ENCODE measurements around the gene SOX10. TPM values are rescaled to one million over a fixed set of nuclear protein-coding genes. Genes with fewer than 3 reads are reported as not detected.

The SOX10 gene
- total and polyA plus RNA-seq, 12 donors = 0.11 to 3.8 (median 1.1) TPM

DNA sequence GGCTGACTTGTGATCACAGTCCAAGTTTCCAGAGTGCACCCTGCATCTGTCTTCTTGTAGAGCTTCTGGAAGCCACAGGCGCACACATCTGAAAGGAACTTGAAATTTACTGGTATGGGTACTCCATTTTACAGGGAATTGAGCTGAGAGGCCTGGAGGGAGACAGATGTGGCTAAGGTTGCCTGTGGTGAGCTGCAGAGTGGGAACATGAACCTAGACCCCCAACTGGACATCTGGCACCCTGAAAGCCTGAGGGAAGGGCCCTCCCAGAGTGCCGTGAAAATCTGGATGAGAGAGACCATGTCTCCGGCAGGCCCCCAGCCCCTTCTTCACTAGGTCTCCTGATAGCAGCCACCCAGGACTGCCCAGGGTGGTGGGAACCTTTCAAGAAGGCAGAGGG lies 22.6 kb upstream of the SOX10 start:
- intact Hi-C loops (cut with DNase I) = no loop called here

DNA sequence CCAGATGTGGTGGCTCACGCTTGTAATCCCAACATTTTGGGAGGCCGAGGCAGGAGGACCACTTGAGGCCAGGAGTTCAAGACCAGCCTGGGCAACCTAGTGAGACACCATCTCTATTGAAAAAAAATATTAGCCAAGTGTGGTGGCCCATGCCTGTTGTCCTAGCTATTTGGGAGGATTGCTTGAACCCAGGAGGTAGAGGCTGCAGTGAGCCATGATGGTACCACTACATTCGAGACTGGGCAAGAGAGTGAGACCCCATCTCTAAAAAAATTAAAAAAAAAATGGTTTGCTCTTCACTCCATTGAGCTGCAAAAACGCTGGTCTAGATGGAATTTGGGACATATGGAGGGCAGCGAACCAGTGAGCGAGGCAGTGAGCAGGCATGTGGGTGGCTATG lies 21.6 kb upstream of the SOX10 start:
- Histone ChIP-seq H3K4me1 (no peaks in the 10 kb centered on the region), H3K36me3 (no peaks in the 10 kb centered on the region), H3K4me3 (no peak overlapping the region), H3K27me3 (no peaks in the 10 kb centered on the region), H3K27ac (no peak overlapping the region), H3K9me3 (no peaks in the 10 kb centered on the region)
- no peak for DNase-seq
- TF ChIP-seq, protein P1, sequence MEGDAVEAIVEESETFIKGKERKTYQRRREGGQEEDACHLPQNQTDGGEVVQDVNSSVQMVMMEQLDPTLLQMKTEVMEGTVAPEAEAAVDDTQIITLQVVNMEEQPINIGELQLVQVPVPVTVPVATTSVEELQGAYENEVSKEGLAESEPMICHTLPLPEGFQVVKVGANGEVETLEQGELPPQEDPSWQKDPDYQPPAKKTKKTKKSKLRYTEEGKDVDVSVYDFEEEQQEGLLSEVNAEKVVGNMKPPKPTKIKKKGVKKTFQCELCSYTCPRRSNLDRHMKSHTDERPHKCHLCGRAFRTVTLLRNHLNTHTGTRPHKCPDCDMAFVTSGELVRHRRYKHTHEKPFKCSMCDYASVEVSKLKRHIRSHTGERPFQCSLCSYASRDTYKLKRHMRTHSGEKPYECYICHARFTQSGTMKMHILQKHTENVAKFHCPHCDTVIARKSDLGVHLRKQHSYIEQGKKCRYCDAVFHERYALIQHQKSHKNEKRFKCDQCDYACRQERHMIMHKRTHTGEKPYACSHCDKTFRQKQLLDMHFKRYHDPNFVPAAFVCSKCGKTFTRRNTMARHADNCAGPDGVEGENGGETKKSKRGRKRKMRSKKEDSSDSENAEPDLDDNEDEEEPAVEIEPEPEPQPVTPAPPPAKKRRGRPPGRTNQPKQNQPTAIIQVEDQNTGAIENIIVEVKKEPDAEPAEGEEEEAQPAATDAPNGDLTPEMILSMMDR (IDR thresholded peaks at IDR 0.05) = no peak
- intact Hi-C loops (cut with DNase I) = no loop called here
- 91 to 92% methylated on average over 6 of the region's 6 CpGs for WGBS, 2 donors
- ATAC-seq = no peak

More for the DNA sequence above, 22.6 kb upstream of the SOX10 start:
- DNase-seq = no peak
- peak in 1 of 8 donors; percentile 17 for ATAC-seq
- Histone ChIP-seq H3K27ac (no peak overlapping the region), H3K36me3 (no peaks in the 10 kb centered on the region), H3K4me1 (no peaks in the 10 kb centered on the region), H3K4me3 (no peak overlapping the region), H3K9me3 (no peaks in the 10 kb centered on the region), H3K27me3 (no peaks in the 10 kb centered on the region)
- 90 to 93% methylated on average over 3 of the region's 3 CpGs for WGBS, 2 donors
- TF ChIP-seq, protein P1 (IDR thresholded peaks at IDR 0.05) = no peak

DNA sequence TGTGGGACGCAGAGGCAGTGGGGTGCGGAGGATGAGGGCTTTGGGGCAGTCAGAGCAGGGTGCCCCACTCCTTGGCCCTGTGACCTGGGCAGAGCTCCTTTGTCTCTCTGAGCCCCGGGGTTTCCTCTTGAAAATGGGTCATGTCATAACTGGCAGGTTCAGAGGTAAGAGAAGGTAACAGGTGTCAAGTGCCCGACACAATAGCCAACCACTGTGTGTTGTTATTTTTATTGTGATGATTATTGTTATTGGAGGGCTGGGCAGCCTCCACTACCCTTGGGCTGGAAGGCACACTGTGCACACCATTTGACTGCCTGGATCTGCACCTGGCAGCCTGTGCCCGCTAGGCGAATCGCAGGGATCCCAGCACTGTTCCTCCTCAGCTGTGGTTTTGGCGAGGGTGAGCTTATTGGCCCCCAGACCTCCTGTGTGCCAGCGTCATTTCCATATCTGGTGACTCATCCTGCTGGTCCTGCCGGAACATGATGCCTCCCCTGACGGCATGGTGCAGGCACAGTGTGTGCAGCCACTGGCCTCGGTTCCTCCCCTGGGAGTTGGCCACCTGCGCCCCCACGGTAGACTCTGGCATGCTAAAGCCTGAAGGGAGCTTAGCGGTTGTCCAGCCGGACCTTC lies 15.4 kb upstream of the SOX10 start:
- no peak for DNase-seq

DNA sequence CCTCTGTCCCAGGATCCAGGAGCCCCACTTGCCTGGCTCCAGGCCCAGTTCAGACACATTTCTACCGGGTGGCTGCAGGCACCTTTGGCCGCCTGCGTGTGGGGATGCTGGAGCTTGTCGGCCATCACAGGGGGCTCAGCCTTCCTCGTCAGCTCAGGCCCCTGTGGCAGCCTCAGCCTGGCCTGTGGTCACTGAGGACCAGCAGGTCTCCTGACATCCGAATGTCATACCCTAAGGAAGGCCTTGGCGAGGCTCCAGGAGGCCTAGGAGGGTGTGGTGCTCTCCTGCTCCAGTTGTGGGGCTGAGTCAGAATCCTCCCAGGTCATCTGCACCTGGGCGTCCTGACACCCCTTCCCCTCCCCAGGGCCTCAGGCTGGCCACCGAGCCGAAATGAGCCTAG lies 14.9 kb upstream of the SOX10 start:
- Histone ChIP-seq H3K27me3 (no peaks in the 10 kb centered on the region), H3K9me3 (no peaks in the 10 kb centered on the region), H3K4me3 (no peak overlapping the region), H3K27ac (no peak overlapping the region), H3K36me3 (no peaks in the 10 kb centered on the region), H3K4me1 (peaks cover 0 to 18% (median 5%) of the 10 kb centered on the region in 9 donors)
- DNase-seq (no peak), ATAC-seq (no peak)
- intact Hi-C loops (cut with DNase I) = loop anchor here in 1 of 10 donors (2.0 kb wide), 1 partner anchor 68 kb away; no protein-coding TSS in a partner anchor
- 73 to 79% methylated on average over 10 of the region's 10 CpGs for WGBS, 2 donors
- TF ChIP-seq, protein P1 (IDR thresholded peaks at IDR 0.05) = no peak

More for the DNA sequence above, 15.4 kb upstream of the SOX10 start:
- Histone ChIP-seq H3K9me3 (no peaks in the 10 kb centered on the region), H3K27me3 (no peaks in the 10 kb centered on the region), H3K36me3 (no peaks in the 10 kb centered on the region), H3K4me1 (peaks cover 0 to 18% (median 5%) of the 10 kb centered on the region in 9 donors), H3K27ac (no peak overlapping the region), H3K4me3 (no peak overlapping the region)
- TF ChIP-seq, protein P1 (IDR thresholded peaks at IDR 0.05) = no peak
- ATAC-seq = peak in 5 of 8 donors; percentile 23 to 44 (median 29)
- 80 to 81% methylated on average over 16 of the region's 16 CpGs for WGBS, 2 donors
- intact Hi-C loops (cut with DNase I) = loop anchor here in 1 of 10 donors (2.0 kb wide), 1 partner anchor 67 kb away; no protein-coding TSS in a partner anchor
